Measurements from ENCODE around the gene TXNDC11. TPM values are rescaled to one million over a fixed set of nuclear protein-coding genes. Genes with fewer than 3 reads are reported as not detected.

TXNDC11 gene
- total and polyA plus RNA-seq, 9 of the 15 experiments (the other 6 are each of a cell fraction or from before 2014, with no cell fraction given) = 0.66 to 32.6 (median 26.2) TPM

- peaks cover 5 to 12% of the 10 kb centered on the region in 2 experiments; a peak in 4 of 5 replicates for H3K4me1 ChIP-seq (replicated peaks in 1 of 2; ENCODE audit: control insufficient read depth in 2 of 2, insufficient read depth in 2 of 2, low read length in 2 of 2)
- no peak overlapping the region for H2AFZ ChIP-seq (ENCODE audit: low read depth, low read length)
- in situ Hi-C loops (cut with MboI) (no loop called here), intact Hi-C loops (cut with micrococcal nuclease) (no loop called here)
- no peaks in the 10 kb centered on the region for H3K9me1 ChIP-seq (ENCODE audit: control insufficient read depth, insufficient read depth, low read length)
- FAIRE-seq (no peak), ATAC-seq (no peak), DNase-seq (ENCODE audit: extremely low read depth in 1 of 4, low spot score in 3 of 4) (no peak)
- no peaks in the 10 kb centered on the region for H3K9me3 ChIP-seq (replicated peaks; ENCODE audit: control insufficient read depth, insufficient read depth, low read depth, low read length)
- no peak overlapping the region for H3K27ac ChIP-seq (ENCODE audit: extremely low read depth, low read depth, low read length)
- H3K4me3 ChIP-seq = no peak overlapping the region
- peaks cover 10% of the 10 kb centered on the region; the same call in 1 of the 3 replicates for H3K79me2 ChIP-seq (ENCODE audit: control insufficient read depth, insufficient read depth, low read length)
- 0 out of 2 replicates have a peak, but pooled peaks cover 8% of the 10 kb centered on the region for H4K20me1 ChIP-seq (replicated peaks; ENCODE audit: control insufficient read depth, insufficient read depth, low read length)
- H3K4me2 ChIP-seq (ENCODE audit: insufficient read depth, low read length) = no peak overlapping the region
- TF ChIP-seq SP1 (CRISPR knock-in tag; IDR thresholded peaks at IDR 0.05) (no peak), SRSF1 (IDR thresholded peaks at IDR 0.05; ENCODE audit: low read depth, low read length) (no peak), NR2C1 (IDR thresholded peaks at IDR 0.05) (no peak), NR2C1 (tag; IDR thresholded peaks at IDR 0.05) (no peak), ZNF134 (CRISPR knock-in tag; conservative IDR thresholded peaks at IDR 0.05) (no peak), ZNF584 (CRISPR knock-in tag; IDR thresholded peaks at IDR 0.05; ENCODE audit: low read depth) (no peak)
- 92% methylated on average over 1 of the region's 1 CpG for WGBS (ENCODE audit: insufficient coverage, low coverage, missing lambda C conversion rate)
- H3K27me3 ChIP-seq (ENCODE audit: control insufficient read depth in 2 of 2, insufficient read depth in 2 of 2, low read length in 2 of 2) = no peaks in the 10 kb centered on the region
- ChIA-PET CTCF (ENCODE audit: low intra/inter-chr PET ratio) (no interaction called here), POLR2A (interaction anchor here (0.5 to 1.6 kb wide), 5 partner anchors 14 to 161 kb away, joined by 3 to 5 read pairs (median 3); partner anchors contain the start of gene TXNDC11)
- no peak overlapping the region for H3K9ac ChIP-seq (ENCODE audit: insufficient read depth in 1 of 2, low read depth in 2 of 2, low read length in 2 of 2)
- BruUV-seq (replicated peaks) = no TSS peak
- H3K36me3 ChIP-seq (ENCODE audit: control insufficient read depth, insufficient read depth, low read length) = peaks cover 52% of the 10 kb centered on the region; the same call in 2 of the 3 replicates
These were observed 34.2 kb downstream of the TXNDC11 start for GRCh38 chr16:11708421-11708820.

- H3K36me3 ChIP-seq (ENCODE audit: control insufficient read depth, insufficient read depth, low read length) = peaks cover 58% of the 10 kb centered on the region; the same call in 2 of the 3 replicates
These were observed 34.9 kb downstream of the TXNDC11 start for GRCh38 chr16:11707679-11708197.

More at GRCh38 chr16:11707679-11708197, 34.9 kb downstream of the TXNDC11 start:
- H3K9me1 ChIP-seq (ENCODE audit: control insufficient read depth, insufficient read depth, low read length) = no peaks in the 10 kb centered on the region
- in situ Hi-C loops (cut with MboI) = no loop called here
- FAIRE-seq = no peak
- ChIA-PET POLR2A (interaction anchor here (0.5 to 1.6 kb wide), 7 partner anchors 11 to 161 kb away, joined by 3 to 7 read pairs (median 3); partner anchors contain the start of gene TXNDC11), CTCF (ENCODE audit: low intra/inter-chr PET ratio) (no interaction called here)
- no peak for ATAC-seq
- H3K4me3 ChIP-seq = no peak overlapping the region
- 0 out of 2 replicates have a peak, but pooled peaks cover 8% of the 10 kb centered on the region for H4K20me1 ChIP-seq (replicated peaks; ENCODE audit: control insufficient read depth, insufficient read depth, low read length)
- peaks cover 10% of the 10 kb centered on the region; the same call in 1 of the 3 replicates for H3K79me2 ChIP-seq (ENCODE audit: control insufficient read depth, insufficient read depth, low read length)
- H3K27me3 ChIP-seq (ENCODE audit: control insufficient read depth in 2 of 2, insufficient read depth in 2 of 2, low read length in 2 of 2) = no peaks in the 10 kb centered on the region
- DNase-seq (ENCODE audit: extremely low read depth in 1 of 4, low spot score in 3 of 4) = no peak
- peaks cover 5 to 12% of the 10 kb centered on the region in 2 experiments; a peak in 4 of 5 replicates for H3K4me1 ChIP-seq (replicated peaks in 1 of 2; ENCODE audit: control insufficient read depth in 2 of 2, insufficient read depth in 2 of 2, low read length in 2 of 2)
- H2AFZ ChIP-seq (ENCODE audit: low read depth, low read length) = no peak overlapping the region
- H3K4me2 ChIP-seq (ENCODE audit: insufficient read depth, low read length) = no peak overlapping the region
- no peaks in the 10 kb centered on the region for H3K9me3 ChIP-seq (replicated peaks; ENCODE audit: control insufficient read depth, insufficient read depth, low read depth, low read length)
- 96% methylated on average over 4 of the region's 4 CpGs for WGBS (ENCODE audit: insufficient coverage, low coverage, missing lambda C conversion rate)
- no peak overlapping the region for H3K9ac ChIP-seq (ENCODE audit: insufficient read depth in 1 of 2, low read depth in 2 of 2, low read length in 2 of 2)
- H3K27ac ChIP-seq (ENCODE audit: extremely low read depth, low read depth, low read length) = no peak overlapping the region
- intact Hi-C loops (cut with micrococcal nuclease) = no loop called here
- peak; percentile 57 for TF ChIP-seq RBM25 (IDR thresholded peaks at IDR 0.05; ENCODE audit: low read depth, low read length, severe bottlenecking)
- TF ChIP-seq ZNF431 (CRISPR knock-in tag; IDR thresholded peaks at IDR 0.05) = no peak
- TF ChIP-seq ZNF121 (CRISPR knock-in tag; conservative IDR thresholded peaks at IDR 0.05) = peak; percentile 78
- no TSS peak for BruUV-seq (replicated peaks)
